ENCODE results near the gene STAT2.
"Not testable (repeated sequence)": the region's sequence is repeated elsewhere in the genome, so short reads cannot be mapped to it uniquely, and the experiment has no call there.

The STAT2 gene

DNA sequence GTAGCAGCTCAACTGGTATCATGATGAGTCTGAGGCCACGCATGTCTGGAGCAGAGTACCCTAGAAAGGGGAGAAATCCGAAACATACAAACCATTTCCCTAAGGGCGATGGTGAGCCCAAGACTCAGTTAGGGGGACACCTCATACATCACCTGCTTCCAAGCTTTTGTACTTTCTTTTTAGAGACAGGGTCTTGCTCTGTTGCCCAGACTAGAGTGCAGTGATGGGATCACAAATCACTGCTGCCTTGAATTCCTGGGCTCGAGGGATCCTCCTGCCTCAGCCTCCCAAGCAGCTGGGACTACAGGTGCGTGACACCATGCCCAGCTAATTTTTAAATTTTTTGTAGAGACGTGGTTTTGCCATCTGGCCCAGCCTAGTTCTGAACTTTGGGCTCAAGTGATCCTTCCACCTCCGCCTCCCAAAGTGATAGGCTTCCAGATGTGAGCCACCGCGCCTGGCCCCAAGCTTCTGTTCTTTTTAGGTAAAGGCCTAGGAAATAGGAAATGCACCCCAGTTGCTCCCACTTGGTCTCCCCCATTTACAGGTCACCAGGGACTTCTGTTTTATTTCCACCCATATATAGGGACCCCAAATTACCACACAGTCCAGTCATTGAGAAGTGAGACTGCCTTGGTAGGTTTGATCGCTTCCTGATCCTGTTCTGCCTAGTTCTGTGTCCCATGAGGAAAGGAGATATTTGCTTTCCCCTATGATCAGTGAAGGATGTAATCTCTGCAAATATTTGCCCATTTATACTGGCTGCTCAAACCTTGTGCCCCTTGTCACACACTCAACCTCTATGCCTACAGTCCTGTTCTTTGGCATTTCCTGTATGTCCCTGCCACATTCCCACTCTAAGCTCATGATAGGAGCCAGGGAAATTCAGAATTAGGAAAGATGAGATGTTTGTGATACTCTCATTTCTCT is 2.5 kb upstream of the STAT2 start, which contains the start of gene APOF:
Gene APOF, minus strand, starts transcription at position 728 of the 930 bp plus-strand sequence. Its CDS starts 112 bp downstream, at position 616.
- DNase-seq (ENCODE audit: low read depth, low spot score), result no peak

DNA sequence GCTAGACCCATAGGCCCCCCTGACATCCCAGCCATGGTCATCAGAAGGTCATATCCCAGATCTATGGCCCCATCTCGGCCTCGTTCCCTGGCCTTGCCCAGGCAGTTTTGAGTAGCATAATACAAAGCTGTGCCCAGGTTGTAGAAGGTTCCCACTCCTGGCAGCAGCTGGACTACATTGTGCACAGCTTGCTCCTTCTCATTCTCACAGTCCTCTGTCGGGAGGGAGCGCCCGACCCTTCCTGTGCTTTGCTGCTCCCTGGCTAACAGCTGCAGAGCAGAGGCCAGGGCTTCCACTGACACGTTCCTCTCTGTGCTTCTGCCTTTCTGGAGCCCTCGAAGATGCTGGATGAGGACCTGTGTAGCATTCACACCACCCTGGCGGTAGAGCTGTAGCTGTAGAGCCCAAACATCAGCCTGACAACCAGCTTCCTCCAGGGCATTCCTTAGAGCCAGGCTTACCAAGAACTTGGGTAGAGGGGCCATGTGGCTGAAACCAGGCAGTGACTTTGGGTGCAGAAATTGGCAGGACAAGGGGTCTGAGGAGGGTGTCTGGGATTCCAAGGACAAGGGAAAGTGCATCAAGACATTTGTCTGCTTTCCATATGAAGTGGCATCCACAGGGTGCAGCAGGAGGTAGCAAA is 1.7 kb upstream of the STAT2 start:
- no peak for DNase-seq (ENCODE audit: low read depth, low spot score)

DNA sequence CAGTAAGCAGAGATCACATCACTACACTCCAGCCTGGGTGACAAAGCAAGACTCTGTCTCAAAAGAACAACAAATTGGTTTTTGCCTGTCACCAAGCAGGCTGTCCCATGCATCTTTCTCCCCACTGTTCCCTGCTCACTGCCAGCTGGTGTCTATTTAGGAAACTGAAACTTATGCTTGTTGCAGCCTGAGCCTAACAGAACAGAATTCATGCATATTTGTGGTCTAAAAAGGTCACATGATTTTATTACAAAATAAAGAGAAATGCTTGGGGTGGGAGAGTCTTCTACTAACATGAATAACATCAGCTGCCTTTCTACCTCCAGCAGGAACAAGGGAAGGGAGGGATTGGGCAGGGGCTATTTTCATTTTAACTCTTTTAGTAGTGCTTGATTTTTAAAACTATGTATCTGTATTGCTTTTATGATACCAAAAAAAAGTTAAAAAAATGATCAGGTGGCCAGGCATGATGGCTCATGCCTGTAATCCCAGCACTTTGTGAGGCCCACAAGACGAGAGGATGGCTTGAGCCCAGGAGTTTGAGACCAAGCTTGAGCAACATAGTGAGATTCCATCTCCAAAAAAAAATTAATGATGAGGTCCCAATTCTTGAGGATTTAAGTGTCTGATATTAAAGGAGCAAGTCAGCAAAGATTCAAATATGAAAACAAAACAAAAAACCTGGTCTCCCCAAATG is 923 bp downstream of the STAT2 start:
- DNase-seq (ENCODE audit: low read depth, low spot score), result no peak

DNA sequence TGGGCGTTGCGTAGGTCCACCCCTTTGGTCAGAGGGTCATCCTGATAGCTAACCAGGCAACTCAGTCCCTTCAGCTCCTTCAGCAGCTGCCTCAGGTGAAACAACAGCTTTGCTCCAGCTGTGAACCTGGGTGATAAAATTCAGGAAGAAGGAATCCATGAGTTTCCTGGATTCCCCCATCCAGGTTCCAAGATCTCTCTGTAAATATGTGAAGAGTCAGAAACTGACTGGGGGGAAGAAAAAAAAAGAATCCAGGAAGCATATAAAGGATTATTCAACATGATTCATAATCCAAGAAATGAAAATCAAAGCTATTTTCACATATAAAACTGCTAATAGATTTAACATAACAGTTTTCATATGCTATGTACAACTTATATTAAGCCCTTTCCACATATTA is 8.6 kb downstream of the STAT2 start:
- no peak for DNase-seq (ENCODE audit: low read depth, low spot score)

DNA sequence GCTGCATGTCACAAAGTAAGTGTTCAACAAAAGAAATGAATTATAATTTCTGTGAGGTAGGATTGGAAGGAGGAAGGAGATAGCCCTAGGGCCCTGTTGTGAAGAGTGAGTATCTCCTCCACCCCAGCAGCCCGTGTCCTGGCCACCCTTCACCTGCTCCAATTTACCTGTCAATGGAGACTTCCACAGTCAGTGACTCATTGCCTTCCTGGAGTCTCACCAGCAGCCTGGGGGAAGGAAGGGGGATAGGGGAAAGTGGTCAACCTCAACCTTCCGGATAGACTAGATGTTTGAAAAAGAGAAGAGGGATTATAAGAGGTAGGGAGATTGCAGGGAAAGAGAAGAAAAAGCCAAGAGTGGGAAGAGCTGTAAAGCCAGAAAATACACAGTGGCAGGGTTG is 9.2 kb downstream of the STAT2 start:
- DNase-seq (ENCODE audit: low read depth, low spot score), result no peak

DNA sequence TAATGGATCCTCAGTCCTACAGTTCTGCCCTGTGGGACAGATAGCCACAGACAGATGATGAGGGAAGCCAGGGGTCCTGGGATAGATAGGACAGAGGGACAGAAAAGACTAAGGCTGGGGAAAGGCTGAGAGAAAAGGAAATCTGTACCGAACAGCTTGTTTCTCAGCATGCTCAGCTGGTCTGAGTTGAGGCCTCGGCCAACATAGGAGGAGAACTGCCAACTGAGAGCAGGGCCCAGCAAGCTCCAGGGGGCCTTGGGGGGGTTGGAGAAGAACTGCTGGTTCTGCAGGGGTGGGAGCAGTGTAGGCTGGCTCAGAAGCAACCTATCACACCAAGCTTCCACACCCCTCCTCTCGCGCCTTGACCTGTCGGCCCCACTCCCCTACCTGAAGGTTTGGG is 11.1 kb downstream of the STAT2 start:
- DNase-seq (ENCODE audit: low read depth, low spot score), result no peak

DNA sequence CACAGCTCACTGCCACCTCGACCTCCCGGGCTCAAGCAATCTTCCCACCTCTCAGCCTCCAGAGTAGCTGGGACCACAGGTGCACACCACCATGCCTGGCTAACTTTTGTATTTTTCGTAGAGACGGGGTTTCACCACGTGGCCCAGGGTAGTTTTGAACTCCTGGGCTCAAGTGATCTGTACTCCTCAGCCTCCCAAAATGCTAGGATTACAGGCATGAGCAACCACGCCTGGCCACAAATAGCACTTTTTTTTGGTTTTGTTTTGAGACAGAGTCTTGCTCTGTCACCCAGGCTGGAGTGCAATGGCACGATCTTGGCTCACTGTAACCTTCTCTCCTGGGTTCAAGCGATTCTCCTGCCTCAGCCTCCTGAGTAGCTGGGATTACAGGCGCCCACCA is 12.7 kb downstream of the STAT2 start:
- not testable (repeated sequence) for DNase-seq (ENCODE audit: low read depth, low spot score)

DNA sequence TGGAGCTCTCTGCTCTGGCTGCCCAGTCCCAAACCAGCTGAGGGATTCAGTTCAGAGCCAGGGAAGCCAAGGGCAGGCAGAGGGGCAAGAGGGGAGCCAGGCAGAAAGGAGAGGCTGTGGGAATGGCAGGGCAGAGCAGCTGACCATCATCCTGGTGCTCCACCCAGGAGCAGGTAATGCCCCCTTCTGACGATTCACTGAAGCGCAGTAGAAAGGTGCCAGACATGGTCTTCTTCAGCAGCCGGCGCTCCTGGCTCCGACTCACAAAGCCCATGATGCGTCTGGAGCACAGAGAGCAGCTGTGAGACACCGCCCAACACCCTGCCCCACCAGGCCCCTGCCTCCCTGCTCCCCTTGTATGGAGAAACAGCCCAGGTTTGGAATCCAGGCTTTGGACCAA is 13.2 kb downstream of the STAT2 start:
- no peak for DNase-seq (ENCODE audit: low read depth, low spot score)

DNA sequence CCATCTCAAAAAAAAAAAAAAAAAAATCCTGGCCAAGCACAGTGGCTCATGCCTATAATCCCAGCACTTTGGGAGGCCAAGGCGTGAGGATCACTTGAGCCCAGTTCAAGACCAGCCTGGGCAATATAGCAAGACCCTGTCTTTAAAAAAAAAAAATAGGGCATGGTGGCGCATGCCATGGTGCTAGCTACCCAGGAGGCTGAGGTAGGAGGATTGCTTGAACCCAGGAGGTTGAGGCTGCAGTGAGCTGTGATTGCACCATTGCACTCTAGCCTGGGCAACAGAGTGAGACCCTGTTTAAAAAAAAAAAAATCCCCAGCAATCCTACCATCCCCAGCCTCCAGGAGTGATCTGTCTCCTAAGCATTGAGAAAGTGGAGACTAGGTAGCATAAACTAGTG is 17.6 kb downstream of the STAT2 start:
- not testable (repeated sequence) for DNase-seq (ENCODE audit: low read depth, low spot score)

DNA sequence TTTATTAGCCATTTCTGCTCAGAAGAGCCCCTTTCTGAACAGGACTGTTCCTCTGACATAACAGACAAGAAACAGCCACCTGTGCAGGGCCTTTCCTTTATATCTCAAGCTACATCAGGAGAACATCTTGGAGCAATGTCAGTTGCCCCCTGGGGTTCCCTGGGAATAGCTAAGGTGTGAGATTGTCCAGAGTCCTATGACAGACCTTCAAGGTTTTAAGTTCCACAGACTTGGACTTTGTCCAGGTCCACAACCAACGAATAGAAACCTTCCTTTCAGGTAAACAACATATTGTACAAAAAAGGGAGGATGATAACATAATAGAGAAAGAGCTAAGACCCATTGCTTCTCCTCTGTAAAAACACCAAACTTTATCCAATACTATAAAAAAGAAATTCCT is 18.3 kb downstream of the STAT2 start:
- no peak for DNase-seq (ENCODE audit: low read depth, low spot score)

DNA sequence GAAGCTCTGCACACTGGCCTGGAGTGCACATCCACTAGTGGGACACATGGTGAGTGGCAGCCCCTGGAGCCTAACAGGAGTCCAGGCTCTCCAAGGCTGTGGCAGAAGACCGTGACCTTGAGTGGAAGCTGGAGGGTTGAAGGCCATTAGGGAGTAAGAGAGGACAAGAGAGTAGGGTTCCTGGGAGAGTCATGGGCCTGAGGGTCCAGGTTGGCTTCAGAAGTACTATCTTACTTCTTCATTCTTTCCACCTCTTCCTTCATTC is 20.8 kb downstream of the STAT2 start:
- DNase-seq (ENCODE audit: low read depth, low spot score), result no peak

DNA sequence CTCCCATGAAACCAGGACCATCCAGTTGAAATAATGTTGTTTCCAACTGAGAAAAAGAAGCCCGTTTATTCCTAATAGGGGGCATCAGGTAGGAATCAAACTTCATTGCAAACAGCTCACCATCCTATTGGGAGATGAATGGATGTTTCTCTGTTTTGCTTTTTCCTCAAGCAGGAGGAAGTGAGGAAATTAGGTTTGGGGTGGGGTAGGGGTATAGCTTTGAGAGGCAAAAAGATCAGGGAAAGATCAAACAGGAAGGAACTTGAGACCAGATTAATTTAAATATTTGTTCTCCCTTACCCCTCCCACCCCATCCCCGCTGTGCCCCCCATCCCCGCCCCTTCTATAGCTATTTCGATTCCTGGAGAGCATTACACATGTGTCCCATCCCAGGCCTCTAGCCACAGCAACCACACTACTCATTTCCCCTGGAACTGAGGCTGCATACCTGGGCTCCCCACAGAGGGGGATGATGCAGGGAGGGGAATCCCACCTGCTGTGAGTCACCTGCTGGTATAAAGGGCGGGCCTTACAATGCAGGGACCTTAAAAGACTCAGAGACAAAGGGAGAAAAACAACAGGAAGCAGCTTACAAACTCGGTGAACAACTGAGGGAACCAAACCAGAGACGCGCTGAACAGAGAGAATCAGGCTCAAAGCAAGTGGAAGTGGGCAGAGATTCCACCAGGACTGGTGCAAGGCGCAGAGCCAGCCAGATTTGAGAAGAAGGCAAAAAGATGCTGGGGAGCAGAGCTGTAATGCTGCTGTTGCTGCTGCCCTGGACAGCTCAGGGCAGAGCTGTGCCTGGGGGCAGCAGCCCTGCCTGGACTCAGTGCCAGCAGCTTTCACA is 21.4 kb downstream of the STAT2 start, which contains the start of gene IL23A:
Gene IL23A, plus strand, starts transcription at position 577 of the 850 bp plus-strand sequence. Its CDS starts 161 bp downstream, at position 738.
- peak; percentile 75 for DNase-seq (ENCODE audit: low read depth, low spot score)

DNA sequence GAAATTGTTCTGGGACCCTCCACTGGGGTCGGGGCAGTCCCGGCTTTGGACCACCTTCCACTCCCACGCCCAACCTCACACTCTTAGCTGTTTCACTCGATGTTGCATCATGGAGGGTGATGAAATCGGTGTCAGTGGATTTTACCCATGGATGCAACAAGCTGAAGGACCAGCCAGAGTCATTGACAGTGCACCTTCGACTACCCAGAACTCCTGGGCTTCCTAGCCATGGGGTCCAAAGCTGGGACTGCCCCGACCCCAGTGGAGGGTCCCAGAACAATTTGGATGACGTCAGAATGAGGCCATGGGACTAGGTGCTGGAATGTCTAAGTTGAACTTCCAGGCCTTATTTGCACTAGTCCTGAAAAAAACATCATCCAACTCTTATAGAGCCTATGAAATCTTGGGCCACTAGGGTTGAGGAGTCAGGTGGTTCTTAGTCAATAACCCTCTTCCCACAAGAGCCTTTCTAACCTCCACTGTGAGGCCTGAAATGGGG is 22.1 kb downstream of the STAT2 start:
- no peak for DNase-seq (ENCODE audit: low read depth, low spot score)

DNA sequence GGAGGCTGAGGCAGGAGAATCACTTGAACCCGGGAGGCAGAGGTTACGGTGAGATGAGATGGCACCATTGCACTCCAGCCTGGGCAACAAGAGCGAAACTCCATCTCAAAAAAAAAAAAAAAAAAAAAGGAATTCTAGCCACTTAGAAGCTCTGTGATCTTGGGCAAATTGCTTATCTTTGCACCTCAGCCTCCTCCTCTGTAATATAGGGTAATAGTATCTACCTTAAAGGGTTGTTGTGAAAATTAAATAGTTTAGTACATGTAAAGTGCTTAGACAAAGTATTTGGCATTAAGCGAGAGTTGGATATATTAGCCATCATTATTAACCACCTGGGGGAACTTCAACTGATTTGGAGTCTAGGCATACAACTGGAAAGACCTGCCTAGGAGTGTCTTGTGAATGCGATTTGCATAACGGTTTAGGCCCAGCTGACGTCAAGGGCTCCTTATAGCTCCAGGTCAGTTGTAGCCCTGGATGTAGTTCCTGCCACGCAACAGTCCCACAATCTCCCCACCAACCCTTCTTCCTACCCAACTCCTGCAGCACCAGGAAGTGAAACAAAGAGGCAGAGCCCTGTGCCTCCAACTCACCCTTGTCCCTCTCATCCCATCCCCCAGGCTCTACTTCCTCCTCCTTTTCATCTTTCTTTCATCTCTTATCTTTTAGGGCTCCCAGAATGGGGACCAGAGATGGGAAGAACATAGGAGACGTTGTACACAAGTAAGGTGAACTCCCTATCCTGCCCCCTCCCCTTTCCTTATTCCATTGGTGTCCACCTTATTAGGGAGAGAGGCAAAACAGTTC is 23.3 kb downstream of the STAT2 start:
- DNase-seq (ENCODE audit: low read depth, low spot score), result no peak

DNA sequence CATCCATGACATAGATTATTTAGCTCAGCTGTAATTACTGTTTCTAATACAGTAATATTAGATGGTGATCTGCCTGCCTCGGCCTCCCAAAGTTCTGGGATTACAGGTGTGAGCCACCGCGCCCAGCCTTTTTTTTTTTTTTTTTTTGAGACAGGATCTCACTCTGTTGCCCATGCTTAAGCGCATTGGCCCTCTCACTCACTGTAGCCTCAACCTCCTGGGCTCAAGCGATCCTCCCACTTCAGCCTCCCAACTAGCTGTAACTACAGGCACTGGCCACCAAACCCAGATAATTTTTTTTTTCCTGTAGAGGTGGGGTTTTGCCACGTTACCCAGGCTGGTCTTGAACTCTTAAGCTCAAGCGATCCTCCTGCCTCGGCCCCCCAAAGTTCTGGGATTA is 24.4 kb downstream of the STAT2 start:
- not testable (repeated sequence) for DNase-seq (ENCODE audit: low read depth, low spot score)

DNA sequence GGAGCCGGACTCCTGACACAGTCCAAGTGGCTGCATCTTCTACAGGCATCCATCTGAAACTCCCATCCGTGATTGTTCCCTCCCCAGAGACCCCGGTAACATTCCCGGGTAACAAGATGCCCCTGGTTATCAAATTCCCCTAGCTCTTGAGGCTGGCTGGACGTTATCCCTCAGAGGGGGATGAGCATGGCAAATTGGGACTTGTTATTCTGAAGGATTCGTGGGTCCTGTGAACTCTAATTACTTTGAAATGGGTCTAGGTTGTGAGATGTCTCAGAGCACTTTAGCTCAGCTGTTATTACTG is 25.5 kb downstream of the STAT2 start:
- no peak for DNase-seq (ENCODE audit: low read depth, low spot score)

DNA sequence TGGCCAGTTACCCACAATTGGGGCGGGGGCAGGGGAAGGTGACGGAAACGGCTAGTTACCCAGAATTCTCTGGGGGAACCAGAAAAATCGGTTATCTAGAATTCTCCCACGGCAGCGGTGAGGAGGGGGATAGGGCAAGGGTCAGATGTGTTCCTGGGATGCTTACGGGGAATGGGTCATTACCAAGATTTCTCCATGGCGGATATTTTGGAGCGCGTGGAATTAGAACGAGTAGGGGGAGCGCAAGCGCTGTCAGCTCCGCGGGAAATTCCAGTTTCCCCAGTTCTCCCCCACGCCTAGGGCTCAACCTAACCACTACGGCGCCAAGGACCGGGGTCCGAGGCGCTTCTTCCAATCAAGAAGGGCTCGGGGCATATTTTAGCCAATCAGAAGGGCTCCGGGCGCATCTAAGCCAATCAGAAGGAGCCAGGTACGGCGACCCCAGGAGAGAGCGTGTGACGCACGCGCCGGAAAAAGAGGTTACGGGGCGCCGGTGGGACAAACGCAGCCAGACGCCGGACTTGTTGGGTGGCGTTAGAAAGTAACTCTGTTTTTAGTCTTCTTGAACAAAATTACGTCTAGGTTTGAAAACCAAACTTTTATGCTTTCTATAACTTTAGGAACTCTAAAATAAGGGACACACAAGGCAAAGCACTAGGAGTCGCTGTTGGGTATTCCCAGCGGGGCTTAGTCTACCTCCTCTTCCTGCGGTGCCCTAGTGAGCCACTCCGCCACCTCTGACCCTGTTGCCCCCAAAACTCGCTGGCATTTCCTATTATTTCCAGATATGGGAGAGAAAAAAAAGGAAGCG is 26.0 kb downstream of the STAT2 start, which contains the start of gene PAN2:
Gene PAN2, minus strand, starts transcription at position 322 of the 811 bp plus-strand sequence. CDS start 906 bp downstream, outside the sequence.
- DNase-seq (ENCODE audit: low read depth, low spot score), result peak; percentile 85

DNA sequence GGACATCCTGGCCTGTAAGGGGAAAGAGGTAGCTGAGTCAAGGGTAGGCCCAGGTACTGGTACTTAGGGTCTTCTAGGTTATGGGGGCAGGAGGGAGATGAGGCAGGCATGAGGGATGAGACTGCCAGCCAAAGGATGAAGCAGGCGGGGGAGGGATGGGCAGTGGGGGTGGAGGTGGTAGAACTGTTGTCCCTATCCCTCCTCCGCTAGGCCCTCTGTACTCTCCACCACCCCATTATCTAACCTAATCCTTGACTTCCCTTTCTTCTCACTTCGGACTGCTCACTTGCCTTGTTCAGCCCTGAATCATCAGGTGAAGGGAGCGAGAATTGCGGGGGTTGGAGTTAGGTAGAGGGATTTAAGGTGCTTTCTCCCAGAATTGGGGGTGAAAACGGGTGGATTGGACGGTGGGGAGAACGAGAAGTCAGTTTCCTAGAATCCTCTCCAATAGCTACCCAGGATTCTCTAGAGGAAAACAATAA is 26.7 kb downstream of the STAT2 start:
- DNase-seq (ENCODE audit: low read depth, low spot score), result no peak

DNA sequence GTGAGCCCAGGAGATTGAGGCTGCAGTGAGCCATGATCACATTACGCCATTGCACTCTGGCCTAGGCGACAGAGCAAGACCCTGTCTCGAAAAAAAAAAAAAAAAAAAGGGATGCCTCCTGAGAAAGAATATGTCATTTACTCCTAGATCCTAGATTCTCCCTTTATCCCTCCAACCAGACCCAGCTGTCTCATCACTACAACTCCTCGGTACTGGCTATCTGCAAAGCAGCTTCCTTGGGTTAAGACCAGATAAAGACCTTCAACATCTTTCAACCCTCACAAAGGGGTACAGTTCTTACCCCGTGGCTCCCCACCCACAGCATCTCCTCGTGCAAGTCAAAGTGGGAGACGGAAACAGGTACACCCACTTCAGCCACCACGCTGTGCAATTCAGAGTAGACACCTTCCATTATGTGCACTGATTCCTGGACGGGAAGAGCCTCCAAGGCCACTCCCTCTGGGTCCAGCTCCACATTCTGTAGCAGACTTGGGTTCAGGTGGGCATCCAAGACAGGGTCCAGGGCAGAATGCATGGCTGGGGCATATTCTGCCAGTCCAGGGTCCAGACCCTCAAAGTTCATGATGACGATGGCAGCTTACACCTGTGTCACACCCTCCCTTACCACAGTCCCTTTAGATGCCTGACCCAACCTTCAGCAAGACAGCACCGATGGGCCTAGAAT is 27.3 kb downstream of the STAT2 start:
- no peak for DNase-seq (ENCODE audit: low read depth, low spot score)

Measured in iPS DF 19.7 (cell line).